CD14-positive monocyte (primary cell): Measurements from ENCODE around the gene STXBP2. TPM values are rescaled to one million over a fixed set of nuclear protein-coding genes. Genes with fewer than 3 reads are reported as not detected.

Experiments used
- DNase-seq, 3 donors: peaks; one replicate each; pipeline ENCODE4 v3.0.0-alpha.2; 2011 to 2022
- H2AFZ ChIP-seq: 2 replicates; pipeline ENCODE4 v1.6.0; 2012; ENCODE audit warnings: mild to moderate bottlenecking, low read depth, low read length, inconsistent platforms; ENCODE audit not compliant: insufficient read depth, poor library complexity, severe bottlenecking
- H3K27ac ChIP-seq, 2 donors: 1 replicate in 1 of 2; 2 replicates in 1 of 2; pipeline ENCODE4 v1.5.1; 2012 to 2013; ENCODE audit warnings: low read length in 2 of 2, control low read depth in 1 of 2, inconsistent platforms in 1 of 2, low read depth in 1 of 2, mild to moderate bottlenecking in 1 of 2
- H3K27me3 ChIP-seq, 2 donors: one replicate each; pipeline versions ENCODE4 v1.6.0 to v1.6.1; 2011 to 2013; ENCODE audit warnings: low read length in 2 of 2; ENCODE audit not compliant: control insufficient read depth in 2 of 2, insufficient read depth in 2 of 2
- H3K36me3 ChIP-seq, 2 donors: replicated peaks in 1 of 2; 1 replicate in 1 of 2; 2 replicates in 1 of 2; pipeline versions ENCODE4 v1.5.1 to v1.6.1; 2012 to 2013; ENCODE audit warnings: low read length in 2 of 2, control low read depth in 1 of 2, inconsistent platforms in 1 of 2, mild to moderate bottlenecking in 1 of 2; ENCODE audit not compliant: insufficient read depth in 2 of 2, control insufficient read depth in 1 of 2
- H3K4me1 ChIP-seq, 2 donors: 1 replicate in 1 of 2; 2 replicates in 1 of 2; pipeline versions ENCODE4 v1.5.1 to v1.6.1; 2012 to 2013; ENCODE audit warnings: low read length in 2 of 2, control low read depth in 1 of 2, inconsistent platforms in 1 of 2, mild to moderate bottlenecking in 1 of 2, moderate library complexity in 1 of 2; ENCODE audit not compliant: insufficient read depth in 2 of 2, control insufficient read depth in 1 of 2
- H3K4me2 ChIP-seq: replicated peaks from 2 replicates; pipeline ENCODE3; 2012; ENCODE audit warnings: low read length, moderate library complexity, mild to moderate bottlenecking; ENCODE audit not compliant: poor library complexity, severe bottlenecking; ENCODE audit errors: extremely low read depth
- H3K4me3 ChIP-seq, 3 experiments: fragments of 200-600 bp in 1 of 3; sonication (generic) in 1 of 3; replicated peaks in 1 of 3; 1 replicate in 2 of 3; 2 replicates in 1 of 3; pipeline ENCODE4 v1.5.1; 2011 to 2013; ENCODE audit warnings: low read length in 3 of 3, mild to moderate bottlenecking in 3 of 3, control low read depth in 2 of 3, low read depth in 2 of 3, inconsistent platforms in 1 of 3, moderate library complexity in 1 of 3
- H3K79me2 ChIP-seq: 2 replicates; pipeline ENCODE4 v1.6.0; 2012; ENCODE audit warnings: mild to moderate bottlenecking, control low read depth, inconsistent platforms, low read length, moderate library complexity; ENCODE audit not compliant: insufficient read depth
- H3K9ac ChIP-seq: 2 replicates; pipeline ENCODE4 v1.6.0; 2017; ENCODE audit warnings: low read length, mild to moderate bottlenecking; ENCODE audit not compliant: insufficient read depth, poor library complexity, severe bottlenecking
- H3K9me3 ChIP-seq, 2 donors: replicated peaks in 1 of 2; 1 replicate in 1 of 2; 2 replicates in 1 of 2; pipeline versions ENCODE4 v1.5.1 to v1.6.1; 2012 to 2013; ENCODE audit warnings: low read length in 2 of 2, control low read depth in 1 of 2; ENCODE audit not compliant: control insufficient read depth in 1 of 2, insufficient read depth in 1 of 2
- H4K20me1 ChIP-seq: 2 replicates; pipeline ENCODE4 v1.6.0; 2012; ENCODE audit warnings: mild to moderate bottlenecking, low read length, control low read depth, moderate library complexity; ENCODE audit not compliant: insufficient read depth
- H3K27ac Mint-ChIP-seq, 7 donors: one replicate each; pipeline ENCODE4 v1.8.0; 2020; ENCODE audit warnings: mild to moderate bottlenecking in 7 of 7, mixed read lengths in 7 of 7, moderate library complexity in 6 of 7, inconsistent platforms in 2 of 7
- H3K27me3 Mint-ChIP-seq, 3 donors: one replicate each; pipeline ENCODE4 v1.8.0; 2021 to 2022; ENCODE audit warnings: low read depth in 3 of 3, mild to moderate bottlenecking in 3 of 3, mixed read lengths in 3 of 3, moderate library complexity in 3 of 3, inconsistent platforms in 1 of 3
- H3K36me3 Mint-ChIP-seq, 2 donors: one replicate each; pipeline ENCODE4 v1.8.0; 2020; ENCODE audit warnings: mixed read lengths in 2 of 2, inconsistent platforms in 1 of 2, mild to moderate bottlenecking in 1 of 2
- H3K4me1 Mint-ChIP-seq: one replicate; pipeline ENCODE4 v1.8.0; 2020; ENCODE audit warnings: mild to moderate bottlenecking, mixed read lengths
- H3K4me3 Mint-ChIP-seq, 2 donors: one replicate each; pipeline ENCODE4 v1.8.0; 2020; ENCODE audit warnings: mild to moderate bottlenecking in 2 of 2, mixed read lengths in 2 of 2, moderate library complexity in 1 of 2
- H3K9me3 Mint-ChIP-seq, 7 donors: one replicate each; pipeline ENCODE4 v1.8.0; 2020 to 2022; ENCODE audit warnings: mixed read lengths in 7 of 7, mild to moderate bottlenecking in 6 of 7, moderate library complexity in 6 of 7, inconsistent platforms in 2 of 7
- WGBS: methylation state at CpG from one replicate; pipeline ENCODE4 v1.1.5; 2013; ENCODE audit warnings: missing lambda C conversion rate; ENCODE audit not compliant: insufficient coverage; 5-methylcytosine and 5-hydroxymethylcytosine counted together
- intact Hi-C, 2 donors: fragments of 100-400 bp; cut with micrococcal nuclease; formaldehyde crosslinking; loops; one replicate each; pipeline versions ENCODE4 v1.15.0 to v1.15.1; 2023
- polyA plus RNA-seq, 3 donors: library from polyadenylated mRNA; depleted of rRNA in 1 of 3; unstranded in 2 of 3; stranded (reverse) in 1 of 3; fragments of 300-500 nt in 2 of 3; fragments of >200 nt in 1 of 3; fragmentation: Illumina TruSeq in 2 of 3; gene quantifications; 1 replicate in 2 of 3; 2 replicates in 1 of 3; pipeline ENCODE4 v1.2.3, GENCODE V29; 2012 to 2021
- TF ChIP-seq, protein P1 (sequence below): fragments of 200-600 bp; IDR thresholded peaks from one replicate; pipeline ENCODE4 v1.8.0; 2022; ENCODE audit warnings: antibody characterized with exemption, mild to moderate bottlenecking

STXBP2 gene
- polyA plus RNA-seq, 3 donors: 249 to 846 (median 327) TPM

DNA sequence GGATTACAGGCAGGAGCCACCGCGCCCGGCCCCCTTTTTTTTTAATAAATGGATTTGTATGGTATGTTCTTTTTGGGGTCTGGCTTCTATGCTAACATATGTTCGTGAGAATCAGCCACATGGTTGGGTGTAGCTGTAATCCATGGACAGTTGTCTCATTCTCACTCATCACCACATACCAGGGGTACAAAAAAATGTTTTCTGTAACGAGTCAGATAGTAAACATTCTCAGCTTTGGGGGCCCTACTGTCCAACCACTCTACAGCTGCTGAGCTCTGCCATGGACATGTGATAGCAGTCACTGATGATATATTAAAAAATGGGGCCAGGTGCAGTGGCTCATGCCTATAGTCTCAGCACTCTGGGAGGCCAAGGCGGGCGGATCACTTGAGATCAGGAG is 26.8 kb downstream of the STXBP2 start:
- no peak overlapping the region for H3K4me3 ChIP-seq
- no peak overlapping the region for H3K27ac Mint-ChIP-seq
- no peak overlapping the region for H3K9ac ChIP-seq
- H3K27me3 Mint-ChIP-seq: peaks cover 0 to 10% (median 0%) of the 10 kb centered on the region in 3 donors
- H3K4me1 ChIP-seq: peaks cover 22 to 34% of the 10 kb centered on the region in 2 donors
- peaks cover 0 to 2% (median 0%) of the 10 kb centered on the region in 7 donors for H3K9me3 Mint-ChIP-seq
- no peak overlapping the region for H2AFZ ChIP-seq
- H4K20me1 ChIP-seq: no peaks in the 10 kb centered on the region
- peaks cover 4% of the 10 kb centered on the region for H3K79me2 ChIP-seq
- H3K4me1 Mint-ChIP-seq: peaks cover 26% of the 10 kb centered on the region
- H3K27ac ChIP-seq: no peak overlapping the region
- no peaks in the 10 kb centered on the region for H3K36me3 Mint-ChIP-seq
- H3K4me3 Mint-ChIP-seq: no peak overlapping the region
- intact Hi-C loops: no loop called here
- no peak for DNase-seq
- H3K4me2 ChIP-seq: no peak overlapping the region
- no peaks in the 10 kb centered on the region for H3K27me3 ChIP-seq
- TF ChIP-seq, protein P1, sequence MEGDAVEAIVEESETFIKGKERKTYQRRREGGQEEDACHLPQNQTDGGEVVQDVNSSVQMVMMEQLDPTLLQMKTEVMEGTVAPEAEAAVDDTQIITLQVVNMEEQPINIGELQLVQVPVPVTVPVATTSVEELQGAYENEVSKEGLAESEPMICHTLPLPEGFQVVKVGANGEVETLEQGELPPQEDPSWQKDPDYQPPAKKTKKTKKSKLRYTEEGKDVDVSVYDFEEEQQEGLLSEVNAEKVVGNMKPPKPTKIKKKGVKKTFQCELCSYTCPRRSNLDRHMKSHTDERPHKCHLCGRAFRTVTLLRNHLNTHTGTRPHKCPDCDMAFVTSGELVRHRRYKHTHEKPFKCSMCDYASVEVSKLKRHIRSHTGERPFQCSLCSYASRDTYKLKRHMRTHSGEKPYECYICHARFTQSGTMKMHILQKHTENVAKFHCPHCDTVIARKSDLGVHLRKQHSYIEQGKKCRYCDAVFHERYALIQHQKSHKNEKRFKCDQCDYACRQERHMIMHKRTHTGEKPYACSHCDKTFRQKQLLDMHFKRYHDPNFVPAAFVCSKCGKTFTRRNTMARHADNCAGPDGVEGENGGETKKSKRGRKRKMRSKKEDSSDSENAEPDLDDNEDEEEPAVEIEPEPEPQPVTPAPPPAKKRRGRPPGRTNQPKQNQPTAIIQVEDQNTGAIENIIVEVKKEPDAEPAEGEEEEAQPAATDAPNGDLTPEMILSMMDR: no peak
- 100% methylated on average over 2 of the region's 7 CpGs for WGBS
- H3K9me3 ChIP-seq: no peaks in the 10 kb centered on the region
- H3K36me3 ChIP-seq: no peaks in the 10 kb centered on the region

DNA sequence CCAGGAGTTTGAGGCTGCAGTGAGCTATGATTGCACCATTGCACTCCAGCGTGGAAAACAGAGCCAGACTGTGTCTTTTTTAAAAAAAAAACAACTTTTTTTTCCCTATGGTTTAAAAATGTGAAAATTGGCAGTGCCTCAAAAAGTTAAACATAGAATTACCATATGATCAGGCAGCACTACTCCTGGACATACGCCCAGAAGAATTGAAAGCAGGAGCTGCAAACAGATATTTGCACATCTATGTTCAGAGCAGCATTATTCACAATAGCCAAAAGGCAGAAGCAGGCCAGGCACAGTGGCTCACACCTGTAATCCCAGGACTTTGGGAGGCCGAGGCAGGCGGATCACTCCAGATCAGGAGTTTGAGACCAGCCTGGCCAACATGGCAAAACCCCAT is 28.2 kb downstream of the STXBP2 start:
- WGBS: 13% methylated on average over 1 of the region's 4 CpGs
- H3K4me3 ChIP-seq: no peak overlapping the region
- peaks cover 0 to 10% (median 0%) of the 10 kb centered on the region in 3 donors for H3K27me3 Mint-ChIP-seq
- no peak for DNase-seq
- intact Hi-C loops: no loop called here
- H3K9me3 ChIP-seq: no peaks in the 10 kb centered on the region
- no peaks in the 10 kb centered on the region for H4K20me1 ChIP-seq
- no peak overlapping the region for H3K27ac ChIP-seq
- no peak overlapping the region for H2AFZ ChIP-seq
- H3K4me1 Mint-ChIP-seq: peaks cover 34% of the 10 kb centered on the region
- TF ChIP-seq, protein P1: no peak
- peaks cover 29 to 40% of the 10 kb centered on the region in 2 donors for H3K4me1 ChIP-seq
- H3K36me3 Mint-ChIP-seq: no peaks in the 10 kb centered on the region
- H3K27me3 ChIP-seq: no peaks in the 10 kb centered on the region
- H3K4me2 ChIP-seq: no peak overlapping the region
- no peak overlapping the region for H3K4me3 Mint-ChIP-seq
- H3K36me3 ChIP-seq: no peaks in the 10 kb centered on the region
- peaks cover 15% of the 10 kb centered on the region for H3K79me2 ChIP-seq
- H3K27ac Mint-ChIP-seq: no peak overlapping the region
- H3K9ac ChIP-seq: no peak overlapping the region
- peaks cover 0 to 2% (median 0%) of the 10 kb centered on the region in 7 donors for H3K9me3 Mint-ChIP-seq
